Muscle layer of duodenum (tissue), 2 donors: ENCODE results near the gene ZBTB45.
"Not testable (repeated sequence)": the region's sequence is repeated elsewhere in the genome, so short reads cannot be mapped to it uniquely, and the experiment has no call there.

Source experiments
- H3K27ac ChIP-seq: one replicate; pipeline ENCODE4 v1.7.0; 2013; ENCODE audit warnings: mild to moderate bottlenecking, low read length
- H3K27me3 ChIP-seq: one replicate; pipeline ENCODE4 v1.7.0; 2013; ENCODE audit warnings: low read depth, mild to moderate bottlenecking, control low read depth, low read length
- H3K36me3 ChIP-seq, 2 donors: one replicate each; pipeline ENCODE4 v1.7.0; 2013; ENCODE audit warnings: low read length in 2 of 2, control low read depth in 1 of 2, mild to moderate bottlenecking in 1 of 2; ENCODE audit not compliant: insufficient read depth in 2 of 2, control insufficient read depth in 1 of 2
- H3K4me1 ChIP-seq, 2 donors: one replicate each; pipeline ENCODE4 v1.7.0; 2013; ENCODE audit warnings: low read length in 2 of 2, mild to moderate bottlenecking in 2 of 2, control low read depth in 1 of 2, moderate library complexity in 1 of 2; ENCODE audit not compliant: insufficient read depth in 2 of 2, control insufficient read depth in 1 of 2
- H3K4me3 ChIP-seq, 2 donors: one replicate each; pipeline ENCODE4 v1.7.0; 2013; ENCODE audit warnings: low read length in 2 of 2, low read depth in 1 of 2, mild to moderate bottlenecking in 1 of 2
- H3K9me3 ChIP-seq, 2 donors: one replicate each; pipeline ENCODE4 v1.7.0; 2013; ENCODE audit warnings: low read length in 2 of 2, control low read depth in 1 of 2, mild to moderate bottlenecking in 1 of 2; ENCODE audit not compliant: control insufficient read depth in 1 of 2
- donor health status: healthy.

The ZBTB45 gene

GRCh38 chr19:58544591-58545285, 25.1 kb upstream of the ZBTB45 start:
- H3K27ac ChIP-seq, result peak overlapping the region; percentile 6
- no peaks in the 10 kb centered on the region for H3K9me3 ChIP-seq
- peaks cover 26 to 31% of the 10 kb centered on the region in 2 donors for H3K36me3 ChIP-seq
- peak overlapping the region; percentile 88 to 91 for H3K4me3 ChIP-seq
- no peaks in the 10 kb centered on the region for H3K27me3 ChIP-seq
- H3K4me1 ChIP-seq, result peaks cover 6 to 23% of the 10 kb centered on the region in 2 donors

- Histone ChIP-seq H3K4me3 (peak within 1 kb of the TSS; percentile 88 to 91), H3K27me3 (no peaks in the 10 kb centered on the region), H3K36me3 (peaks cover 18 to 24% of the 10 kb centered on the region in 2 donors), H3K4me1 (peaks cover 6 to 23% of the 10 kb centered on the region in 2 donors), H3K27ac (peak within 1 kb of the TSS; percentile 93), H3K9me3 (no peaks in the 10 kb centered on the region)
Observed at GRCh38 chr19:58543826-58544590, 24.4 kb upstream of the ZBTB45 start, which contains the start of gene TRIM28. TSS of gene TRIM28 (plus strand) at chr19:58544064. CDS start at chr19:58544758, 694 bp downstream.

GRCh38 chr19:58542641-58543372, 23.2 kb upstream of the ZBTB45 start:
- peaks cover 6 to 12% of the 10 kb centered on the region in 2 donors for H3K36me3 ChIP-seq
- H3K27ac ChIP-seq, H3K4me3 ChIP-seq, H3K9me3 ChIP-seq, H3K27me3 ChIP-seq: not testable (repeated sequence)
- peaks cover 6 to 29% of the 10 kb centered on the region in 2 donors for H3K4me1 ChIP-seq

- H3K9me3 ChIP-seq, H3K4me1 ChIP-seq, H3K27me3 ChIP-seq, H3K36me3 ChIP-seq, H3K27ac ChIP-seq, H3K4me3 ChIP-seq: not testable (repeated sequence)
Observed at GRCh38 chr19:58539169-58539559, 19.6 kb upstream of the ZBTB45 start.

GRCh38 chr19:58538257-58539168, 18.9 kb upstream of the ZBTB45 start:
- Histone ChIP-seq H3K27me3 (peaks cover 4% of the 10 kb centered on the region), H3K36me3 (no peaks in the 10 kb centered on the region), H3K4me1 (peaks cover 0 to 5% of the 10 kb centered on the region in 2 donors), H3K27ac (no peak overlapping the region), H3K9me3 (no peaks in the 10 kb centered on the region), H3K4me3 (peak overlapping the region in 1 of 2 donors; percentile 35)

- no peaks in the 10 kb centered on the region for H3K9me3 ChIP-seq
- no peak overlapping the region for H3K27ac ChIP-seq
- H3K4me3 ChIP-seq, result no peak overlapping the region
- H3K27me3 ChIP-seq, result peaks cover 4% of the 10 kb centered on the region
- no peaks in the 10 kb centered on the region for H3K36me3 ChIP-seq
- H3K4me1 ChIP-seq, result peaks cover 0 to 5% of the 10 kb centered on the region in 2 donors
Observed at GRCh38 chr19:58536852-58537798, 17.5 kb upstream of the ZBTB45 start.

GRCh38 chr19:58535857-58536256, 16.2 kb upstream of the ZBTB45 start:
- Histone ChIP-seq H3K27ac (no peak overlapping the region), H3K4me1 (peaks cover 0 to 5% of the 10 kb centered on the region in 2 donors), H3K27me3 (peaks cover 4% of the 10 kb centered on the region), H3K4me3 (no peak overlapping the region), H3K9me3 (no peaks in the 10 kb centered on the region), H3K36me3 (no peaks in the 10 kb centered on the region)

GRCh38 chr19:58531034-58531840, 11.6 kb upstream of the ZBTB45 start:
- H3K4me1 ChIP-seq, result no peaks in the 10 kb centered on the region
- no peaks in the 10 kb centered on the region for H3K36me3 ChIP-seq
- H3K27ac ChIP-seq, result no peak overlapping the region
- H3K27me3 ChIP-seq, result no peaks in the 10 kb centered on the region
- no peaks in the 10 kb centered on the region for H3K9me3 ChIP-seq
- H3K4me3 ChIP-seq, result no peak overlapping the region

GRCh38 chr19:58529405-58529804, 9.8 kb upstream of the ZBTB45 start:
- Histone ChIP-seq H3K27ac (no peak overlapping the region), H3K4me3 (no peak overlapping the region), H3K4me1 (no peaks in the 10 kb centered on the region), H3K27me3 (no peaks in the 10 kb centered on the region), H3K36me3 (no peaks in the 10 kb centered on the region), H3K9me3 (no peaks in the 10 kb centered on the region)
